HG03196 (cell line): ENCODE results near the gene CD96.
"Not testable (repeated sequence)": the region's sequence is repeated elsewhere in the genome, so short reads cannot be mapped to it uniquely, and the experiment has no call there.

Source experiments
- ATAC-seq: cut with Tn5 transposase; IDR thresholded peaks from one replicate; pipeline ENCODE4 v1.9.1; 2021; ENCODE audit not compliant: unreplicated experiment

Gene CD96

GRCh38 chr3:111541911-111542483 lies at the start of gene CD96:
CD96 (plus strand) TSS chr3:111542197; CDS start chr3:111542249, 52 bp downstream.
- ATAC-seq, result peak; percentile 38

GRCh38 chr3:111493276-111493675 lies 48.7 kb upstream of the CD96 start:
- ATAC-seq, result no peak

- no peak for ATAC-seq
Observed at GRCh38 chr3:111496894-111497559, 45.0 kb upstream of the CD96 start.

GRCh38 chr3:111498022-111498421 lies 44.0 kb upstream of the CD96 start:
- no peak for ATAC-seq

GRCh38 chr3:111506435-111506834 lies 35.6 kb upstream of the CD96 start:
- peak; percentile 76 for ATAC-seq

GRCh38 chr3:111509308-111509707 lies 32.7 kb upstream of the CD96 start:
- no peak for ATAC-seq

- ATAC-seq, result no peak
Observed at GRCh38 chr3:111517801-111518200, 24.2 kb upstream of the CD96 start.

- no peak for ATAC-seq
Observed at GRCh38 chr3:111519178-111519855, 22.7 kb upstream of the CD96 start.

GRCh38 chr3:111521891-111522290 lies 20.1 kb upstream of the CD96 start:
- ATAC-seq, result no peak

GRCh38 chr3:111524486-111524885 lies 17.5 kb upstream of the CD96 start:
- not testable (repeated sequence) for ATAC-seq

- ATAC-seq, result no peak
Observed at GRCh38 chr3:111531446-111531845, 10.6 kb upstream of the CD96 start.

GRCh38 chr3:111534701-111535100 lies 7.3 kb upstream of the CD96 start:
- ATAC-seq, result no peak

GRCh38 chr3:111538111-111538510 lies 3.9 kb upstream of the CD96 start:
- ATAC-seq, result no peak

GRCh38 chr3:111538681-111539083 lies 3.3 kb upstream of the CD96 start:
- peak; percentile 34 for ATAC-seq

- peak; percentile 70 for ATAC-seq
Observed at GRCh38 chr3:111539351-111540331, 2.4 kb upstream of the CD96 start.

GRCh38 chr3:111541391-111541790 lies 606 bp upstream of the CD96 start:
- no peak for ATAC-seq

- no peak for ATAC-seq
Observed at GRCh38 chr3:111542611-111543300, 759 bp downstream of the CD96 start.

GRCh38 chr3:111545349-111545748 lies 3.4 kb downstream of the CD96 start:
- no peak for ATAC-seq

- peak; percentile 88 for ATAC-seq
Observed at GRCh38 chr3:111547631-111548030, 5.6 kb downstream of the CD96 start.

GRCh38 chr3:111548092-111548491 lies 6.1 kb downstream of the CD96 start:
- ATAC-seq, result peak; percentile 66
